Prostate gland (tissue), 2 donors: ENCODE results near the gene PGP. TPM values are rescaled to one million over a fixed set of nuclear protein-coding genes. Genes with fewer than 3 reads are reported as not detected.
"Not testable (repeated sequence)": the region's sequence is repeated elsewhere in the genome, so short reads cannot be mapped to it uniquely, and the experiment has no call there.

ENCODE experiments used
- DNase-seq: peaks from one replicate; pipeline ENCODE4 v3.0.0-alpha.2; 2019; ENCODE audit warnings: low spot score
- H3K27ac ChIP-seq, 2 donors: fragments of 200-600 bp; sonication (generic); 2 replicates each; pipeline ENCODE4 v1.5.1; 2017 to 2019
- H3K27me3 ChIP-seq: fragments of 200-600 bp; sonication (generic); replicated peaks from 2 replicates; pipeline ENCODE4 v1.5.1; 2019; ENCODE audit not compliant: insufficient read depth
- H3K36me3 ChIP-seq, 2 donors: fragments of 200-600 bp; sonication (generic); 1 replicate in 1 of 2; 2 replicates in 1 of 2; pipeline versions ENCODE4 v1.5.1 to v1.8.1; 2017 to 2019
- H3K4me1 ChIP-seq: fragments of 200-600 bp; sonication (generic); replicated peaks from 2 replicates; pipeline ENCODE4 v1.5.1; 2019
- H3K4me3 ChIP-seq, 2 donors: fragments of 200-600 bp; sonication (generic); 2 replicates each; pipeline ENCODE4 v1.5.1; 2017 to 2019
- H3K9me3 ChIP-seq: fragments of 200-600 bp; sonication (generic); 2 replicates; pipeline ENCODE4 v1.5.1; 2017
- POLR2A ChIP-seq: fragments of 450-650 bp; IDR thresholded peaks from one replicate; pipeline ENCODE4 v1.6.1; 2016; ENCODE audit warnings: antibody characterized with exemption, mild to moderate bottlenecking
- POLR2AphosphoS5 ChIP-seq: sonication (generic); formaldehyde crosslinking; IDR thresholded peaks from one replicate; pipeline ENCODE4 v1.6.1; 2017; ENCODE audit warnings: antibody characterized with exemption
- WGBS: methylation state at CpG from one replicate; pipeline ENCODE4 v1.1.5; 2018; 5-methylcytosine and 5-hydroxymethylcytosine counted together
- intact Hi-C: fragments of 100-400 bp; cut with DNase I; formaldehyde crosslinking; loops from one replicate; pipeline ENCODE4 v1.14.2; 2022
- total RNA-seq, 2 donors: library from RNA; depleted of rRNA; stranded (reverse); fragments of >200 nt; gene quantifications; one replicate each; pipeline ENCODE4 v1.1.0, GENCODE V29; 2016
- TF ChIP-seq, protein P1 (sequence below), 4 experiments: fragments of 200-600 bp in 2 of 4; fragments of 450-650 bp in 2 of 4; sonication (generic) in 2 of 4; IDR thresholded peaks; 1 replicate in 3 of 4; 2 replicates in 1 of 4; pipeline ENCODE4 v1.5.1; 2016 to 2019; ENCODE audit warnings: antibody characterized with exemption in 4 of 4, mild to moderate bottlenecking in 2 of 4, moderate library complexity in 2 of 4

The PGP gene
- total RNA-seq, 2 donors from 2014 or later = 12.7 to 23.7 TPM

DNA sequence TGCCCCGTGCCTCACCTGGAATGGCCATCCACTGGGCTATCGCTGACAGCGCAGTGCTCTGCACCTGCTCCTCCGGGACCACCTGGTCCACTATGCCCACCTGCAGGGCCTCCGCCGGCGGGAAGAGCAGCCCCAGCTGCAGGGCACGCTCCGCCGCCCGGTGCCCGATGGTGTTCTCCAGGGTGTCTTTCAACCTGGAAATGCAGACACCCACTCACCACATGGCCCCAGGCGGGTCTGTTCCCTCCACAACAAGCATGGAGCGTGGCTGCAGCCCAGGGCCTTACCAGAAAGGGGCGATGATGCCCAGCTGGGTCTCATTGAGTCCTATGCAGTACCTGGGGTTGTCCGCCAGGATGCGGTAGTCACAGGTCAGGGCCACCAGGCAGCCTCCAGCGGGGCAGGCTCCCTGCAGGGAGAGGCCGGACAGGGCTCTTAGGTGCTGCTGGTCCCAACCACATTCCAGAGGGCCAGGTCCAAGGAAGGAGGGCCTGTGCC lies 28.4 kb upstream of the PGP start:
- 97% methylated on average over 19 of the region's 19 CpGs for WGBS
- no peaks in the 10 kb centered on the region for H3K4me1 ChIP-seq
- TF ChIP-seq POLR2AphosphoS5 = no peak
- no peak for TF ChIP-seq POLR2A
- TF ChIP-seq, protein P1, sequence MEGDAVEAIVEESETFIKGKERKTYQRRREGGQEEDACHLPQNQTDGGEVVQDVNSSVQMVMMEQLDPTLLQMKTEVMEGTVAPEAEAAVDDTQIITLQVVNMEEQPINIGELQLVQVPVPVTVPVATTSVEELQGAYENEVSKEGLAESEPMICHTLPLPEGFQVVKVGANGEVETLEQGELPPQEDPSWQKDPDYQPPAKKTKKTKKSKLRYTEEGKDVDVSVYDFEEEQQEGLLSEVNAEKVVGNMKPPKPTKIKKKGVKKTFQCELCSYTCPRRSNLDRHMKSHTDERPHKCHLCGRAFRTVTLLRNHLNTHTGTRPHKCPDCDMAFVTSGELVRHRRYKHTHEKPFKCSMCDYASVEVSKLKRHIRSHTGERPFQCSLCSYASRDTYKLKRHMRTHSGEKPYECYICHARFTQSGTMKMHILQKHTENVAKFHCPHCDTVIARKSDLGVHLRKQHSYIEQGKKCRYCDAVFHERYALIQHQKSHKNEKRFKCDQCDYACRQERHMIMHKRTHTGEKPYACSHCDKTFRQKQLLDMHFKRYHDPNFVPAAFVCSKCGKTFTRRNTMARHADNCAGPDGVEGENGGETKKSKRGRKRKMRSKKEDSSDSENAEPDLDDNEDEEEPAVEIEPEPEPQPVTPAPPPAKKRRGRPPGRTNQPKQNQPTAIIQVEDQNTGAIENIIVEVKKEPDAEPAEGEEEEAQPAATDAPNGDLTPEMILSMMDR (IDR thresholded peaks at IDR 0.05) = no peak
- H3K27ac ChIP-seq = no peak overlapping the region
- no peak overlapping the region for H3K4me3 ChIP-seq
- no peaks in the 10 kb centered on the region for H3K9me3 ChIP-seq
- H3K27me3 ChIP-seq = no peaks in the 10 kb centered on the region
- intact Hi-C loops = loop anchor here (10.0 kb wide), 1 partner anchor 218 kb away; the partner anchor contains the start of gene NHERF2
- DNase-seq = no peak
- peaks cover 9 to 10% of the 10 kb centered on the region in 2 donors for H3K36me3 ChIP-seq

- peaks cover 9 to 10% of the 10 kb centered on the region in 2 donors for H3K36me3 ChIP-seq
Measured at GRCh38 chr16:2242598-2242997, 28.0 kb upstream of the PGP start.

GRCh38 chr16:2240331-2240730 lies 25.7 kb upstream of the PGP start:
- 84% methylated on average over 9 of the region's 9 CpGs for WGBS
- H3K36me3 ChIP-seq = peaks cover 3 to 10% of the 10 kb centered on the region in 2 donors
- intact Hi-C loops = loop anchor here (10.0 kb wide), 1 partner anchor 216 kb away; the partner anchor contains the start of gene NHERF2

More at GRCh38 chr16:2242598-2242997, 28.0 kb upstream of the PGP start:
- no peak for DNase-seq
- Histone ChIP-seq H3K4me1 (no peaks in the 10 kb centered on the region), H3K27me3 (no peaks in the 10 kb centered on the region), H3K9me3 (no peaks in the 10 kb centered on the region), H3K27ac (no peak overlapping the region), H3K4me3 (no peak overlapping the region)
- TF ChIP-seq, protein P1 (IDR thresholded peaks at IDR 0.05) = no peak
- TF ChIP-seq POLR2AphosphoS5 (no peak), POLR2A (no peak)
- intact Hi-C loops = loop anchor here (10.0 kb wide), 1 partner anchor 218 kb away; the partner anchor contains the start of gene NHERF2
- 81% methylated on average over 11 of the region's 11 CpGs for WGBS

GRCh38 chr16:2238838-2239675 lies 24.4 kb upstream of the PGP start:
- no peak for DNase-seq
- peaks cover 3 to 19% of the 10 kb centered on the region in 2 donors for H3K36me3 ChIP-seq
- WGBS = 70% methylated on average over 15 of the region's 15 CpGs

More at GRCh38 chr16:2240331-2240730, 25.7 kb upstream of the PGP start:
- H3K9me3 ChIP-seq, H3K27ac ChIP-seq, H3K4me1 ChIP-seq, DNase-seq, H3K4me3 ChIP-seq, H3K27me3 ChIP-seq: not testable (repeated sequence)

More at GRCh38 chr16:2238838-2239675, 24.4 kb upstream of the PGP start:
- no peak overlapping the region for H3K27ac ChIP-seq
- no peak overlapping the region for H3K4me3 ChIP-seq
- intact Hi-C loops = no loop called here
- TF ChIP-seq POLR2AphosphoS5 (no peak), POLR2A (no peak)
- TF ChIP-seq, protein P1 (IDR thresholded peaks at IDR 0.05) = no peak
- H3K9me3 ChIP-seq = no peaks in the 10 kb centered on the region
- no peaks in the 10 kb centered on the region for H3K27me3 ChIP-seq
- H3K4me1 ChIP-seq = peaks cover 10% of the 10 kb centered on the region
